Measurements from ENCODE around the gene MSI2. TPM values are rescaled to one million over a fixed set of nuclear protein-coding genes. Genes with fewer than 3 reads are reported as not detected.
"Not testable (repeated sequence)": the region's sequence is repeated elsewhere in the genome, so short reads cannot be mapped to it uniquely, and the experiment has no call there.

The MSI2 gene
- total RNA-seq, 2 donors from 2014 or later, result 88.3 to 114 TPM

DNA sequence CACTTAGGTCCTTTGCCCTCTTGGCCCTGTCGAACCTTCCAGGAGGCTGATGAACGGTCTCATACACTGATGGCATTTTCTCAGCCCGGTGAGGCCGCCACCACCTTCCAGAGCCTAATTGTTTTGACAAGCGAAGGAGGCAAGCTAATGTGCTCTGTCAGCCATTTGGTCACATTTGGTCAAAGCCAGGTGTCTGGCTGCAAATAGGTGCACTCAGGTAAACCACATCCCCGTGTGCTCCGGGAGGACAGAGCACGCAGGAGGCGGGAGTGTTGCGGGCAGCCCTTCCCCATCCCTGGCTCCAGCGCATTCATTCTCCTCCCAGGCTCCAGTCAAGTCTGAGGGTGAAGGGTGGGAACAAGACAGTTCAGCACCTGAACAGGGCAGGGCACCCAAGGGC lies 240.1 kb downstream of the MSI2 start:
- TF ChIP-seq, protein P1, sequence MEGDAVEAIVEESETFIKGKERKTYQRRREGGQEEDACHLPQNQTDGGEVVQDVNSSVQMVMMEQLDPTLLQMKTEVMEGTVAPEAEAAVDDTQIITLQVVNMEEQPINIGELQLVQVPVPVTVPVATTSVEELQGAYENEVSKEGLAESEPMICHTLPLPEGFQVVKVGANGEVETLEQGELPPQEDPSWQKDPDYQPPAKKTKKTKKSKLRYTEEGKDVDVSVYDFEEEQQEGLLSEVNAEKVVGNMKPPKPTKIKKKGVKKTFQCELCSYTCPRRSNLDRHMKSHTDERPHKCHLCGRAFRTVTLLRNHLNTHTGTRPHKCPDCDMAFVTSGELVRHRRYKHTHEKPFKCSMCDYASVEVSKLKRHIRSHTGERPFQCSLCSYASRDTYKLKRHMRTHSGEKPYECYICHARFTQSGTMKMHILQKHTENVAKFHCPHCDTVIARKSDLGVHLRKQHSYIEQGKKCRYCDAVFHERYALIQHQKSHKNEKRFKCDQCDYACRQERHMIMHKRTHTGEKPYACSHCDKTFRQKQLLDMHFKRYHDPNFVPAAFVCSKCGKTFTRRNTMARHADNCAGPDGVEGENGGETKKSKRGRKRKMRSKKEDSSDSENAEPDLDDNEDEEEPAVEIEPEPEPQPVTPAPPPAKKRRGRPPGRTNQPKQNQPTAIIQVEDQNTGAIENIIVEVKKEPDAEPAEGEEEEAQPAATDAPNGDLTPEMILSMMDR (conservative IDR thresholded peaks at IDR 0.05), result no peak
- no peaks in the 10 kb centered on the region for H3K9me3 Mint-ChIP-seq

DNA sequence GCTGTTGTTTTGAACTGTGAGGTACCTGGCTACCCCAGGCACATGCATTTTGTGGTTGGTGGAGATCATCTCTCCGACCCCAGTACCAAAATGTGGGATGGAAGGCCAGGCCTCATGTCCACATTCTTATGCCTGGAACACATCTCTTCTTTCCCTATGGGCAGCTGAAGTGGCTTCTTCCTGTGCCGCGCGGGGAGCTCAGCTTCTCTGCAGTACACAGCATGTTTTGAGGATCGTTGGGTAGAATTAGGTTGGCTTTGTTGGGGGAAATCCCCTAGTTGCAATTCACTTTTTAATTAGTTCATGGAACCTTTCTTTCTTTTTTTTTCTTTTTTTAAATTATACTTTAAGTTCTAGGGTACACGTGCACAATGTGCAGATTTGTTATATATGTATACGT lies 242.1 kb downstream of the MSI2 start:
- Histone ChIP-seq H3K36me3 (ENCODE audit: control insufficient read depth, insufficient read depth, low read length) (no peaks in the 10 kb centered on the region), H3K9me3 (ENCODE audit: control insufficient read depth, low read length) (no peaks in the 10 kb centered on the region), H3K4me3 (ENCODE audit: low read length) (no peak overlapping the region), H3K27me3 (ENCODE audit: control insufficient read depth, insufficient read depth, low read length, poor library complexity, severe bottlenecking) (no peaks in the 10 kb centered on the region), H3K4me1 (ENCODE audit: control insufficient read depth, insufficient read depth, low read length) (peaks cover 17% of the 10 kb centered on the region), H3K27ac (ENCODE audit: low read depth, low read length) (no peak overlapping the region), H3K9ac (ENCODE audit: extremely low read depth, low read length, poor library complexity, severe bottlenecking) (no peak overlapping the region)
- Mint-ChIP-seq H3K36me3 (ENCODE audit: low read depth) (peaks cover 2% of the 10 kb centered on the region), H3K4me3 (no peak overlapping the region), H3K27ac (no peak overlapping the region), H3K27me3 (ENCODE audit: insufficient read depth) (no peaks in the 10 kb centered on the region), H3K4me1 (peaks cover 25% of the 10 kb centered on the region), H3K9me3 (no peaks in the 10 kb centered on the region)
- no peak for DNase-seq
- TF ChIP-seq, protein P1 (conservative IDR thresholded peaks at IDR 0.05), result no peak
- WGBS, 2 experiments (ENCODE audit: insufficient coverage in 1 of 2, insufficient read length in 1 of 2), result 98 to 100% methylated on average over 1 to 6 of the region's 7 CpGs

More for the DNA sequence above, 240.1 kb downstream of the MSI2 start:
- Histone ChIP-seq H3K36me3 (ENCODE audit: control insufficient read depth, insufficient read depth, low read length) (no peaks in the 10 kb centered on the region), H3K27me3 (ENCODE audit: control insufficient read depth, insufficient read depth, low read length, poor library complexity, severe bottlenecking) (no peaks in the 10 kb centered on the region), H3K4me1 (ENCODE audit: control insufficient read depth, insufficient read depth, low read length) (peaks cover 3% of the 10 kb centered on the region), H3K9ac (ENCODE audit: extremely low read depth, low read length, poor library complexity, severe bottlenecking) (no peak overlapping the region), H3K9me3 (ENCODE audit: control insufficient read depth, low read length) (no peaks in the 10 kb centered on the region), H3K4me3 (ENCODE audit: low read length) (no peak overlapping the region), H3K27ac (ENCODE audit: low read depth, low read length) (no peak overlapping the region)
- H3K4me3 Mint-ChIP-seq, result no peak overlapping the region
- WGBS, 2 experiments (ENCODE audit: insufficient coverage in 1 of 2, insufficient read length in 1 of 2), result 94 to 100% methylated on average over 6 to 11 of the region's 11 CpGs
- DNase-seq, result no peak
- peaks cover 2% of the 10 kb centered on the region for H3K36me3 Mint-ChIP-seq (ENCODE audit: low read depth)
- no peaks in the 10 kb centered on the region for H3K27me3 Mint-ChIP-seq (ENCODE audit: insufficient read depth)
- no peak overlapping the region for H3K27ac Mint-ChIP-seq
- H3K4me1 Mint-ChIP-seq, result peaks cover 13% of the 10 kb centered on the region

DNA sequence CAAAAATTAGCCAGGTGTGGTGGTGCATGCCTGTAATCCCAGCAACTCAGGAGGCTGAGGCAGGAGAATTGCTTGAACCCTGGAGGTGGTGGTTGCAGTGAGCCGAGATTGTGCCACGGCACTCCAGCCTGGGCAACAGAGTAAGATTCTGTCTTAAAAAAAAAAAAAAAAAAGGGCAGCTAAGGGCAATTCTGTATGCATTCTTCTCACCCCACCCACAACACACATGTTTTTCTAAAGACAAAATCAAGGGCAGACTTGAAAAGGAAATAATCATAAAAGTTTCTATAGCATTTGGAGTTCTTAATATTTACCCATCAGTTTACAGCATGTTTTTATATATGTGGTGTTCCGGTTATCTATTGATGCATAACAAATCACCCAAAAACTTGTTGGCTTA lies 242.9 kb downstream of the MSI2 start:
- 100% methylated on average over 1 to 3 of the region's 3 CpGs for WGBS, 2 experiments (ENCODE audit: insufficient coverage in 1 of 2, insufficient read length in 1 of 2)
- H3K27me3 Mint-ChIP-seq (ENCODE audit: insufficient read depth); DNase-seq; H3K4me3 ChIP-seq (ENCODE audit: low read length); H3K9me3 ChIP-seq (ENCODE audit: control insufficient read depth, low read length); H3K36me3 ChIP-seq (ENCODE audit: control insufficient read depth, insufficient read depth, low read length); H3K4me3 Mint-ChIP-seq; H3K27me3 ChIP-seq (ENCODE audit: control insufficient read depth, insufficient read depth, low read length, poor library complexity, severe bottlenecking); H3K9me3 Mint-ChIP-seq; H3K27ac ChIP-seq (ENCODE audit: low read depth, low read length); H3K27ac Mint-ChIP-seq; H3K9ac ChIP-seq (ENCODE audit: extremely low read depth, low read length, poor library complexity, severe bottlenecking); H3K36me3 Mint-ChIP-seq (ENCODE audit: low read depth): not testable (repeated sequence)
- peaks cover 26% of the 10 kb centered on the region for H3K4me1 Mint-ChIP-seq
- H3K4me1 ChIP-seq (ENCODE audit: control insufficient read depth, insufficient read depth, low read length), result peaks cover 17% of the 10 kb centered on the region

DNA sequence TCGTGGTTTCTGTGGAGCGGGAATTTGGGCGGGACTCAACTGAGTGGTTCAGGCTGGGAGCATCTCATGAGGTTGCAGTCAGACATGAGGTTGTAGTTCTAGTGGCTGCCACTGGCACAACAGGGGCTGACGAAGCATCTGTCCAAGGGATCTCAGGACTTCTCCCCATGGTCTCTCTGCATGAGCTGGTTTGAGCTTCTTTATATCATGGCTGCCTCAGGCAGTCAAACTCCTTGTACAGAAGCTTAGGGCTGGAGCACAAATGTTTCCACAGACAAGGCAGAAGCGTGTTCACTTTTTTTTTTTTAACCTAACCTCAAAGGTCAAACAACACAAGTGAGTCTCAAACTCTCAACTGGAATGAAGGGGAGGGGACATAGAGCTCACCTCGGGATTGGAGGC lies 243.3 kb downstream of the MSI2 start:
- WGBS, 2 experiments (ENCODE audit: insufficient coverage in 1 of 2, insufficient read length in 1 of 2), result 95 to 98% methylated on average over 5 to 6 of the region's 6 CpGs
- Histone ChIP-seq H3K4me3 (ENCODE audit: low read length) (no peak overlapping the region), H3K36me3 (ENCODE audit: control insufficient read depth, insufficient read depth, low read length) (no peaks in the 10 kb centered on the region), H3K27me3 (ENCODE audit: control insufficient read depth, insufficient read depth, low read length, poor library complexity, severe bottlenecking) (no peaks in the 10 kb centered on the region), H3K4me1 (ENCODE audit: control insufficient read depth, insufficient read depth, low read length) (peaks cover 17% of the 10 kb centered on the region), H3K9ac (ENCODE audit: extremely low read depth, low read length, poor library complexity, severe bottlenecking) (no peak overlapping the region), H3K9me3 (ENCODE audit: control insufficient read depth, low read length) (no peaks in the 10 kb centered on the region), H3K27ac (ENCODE audit: low read depth, low read length) (no peak overlapping the region)
- Mint-ChIP-seq H3K27ac (no peak overlapping the region), H3K36me3 (ENCODE audit: low read depth) (peaks cover 2% of the 10 kb centered on the region), H3K9me3 (no peaks in the 10 kb centered on the region), H3K4me1 (peaks cover 26% of the 10 kb centered on the region), H3K4me3 (no peak overlapping the region), H3K27me3 (ENCODE audit: insufficient read depth) (no peaks in the 10 kb centered on the region)
- TF ChIP-seq, protein P1 (conservative IDR thresholded peaks at IDR 0.05), result peak; percentile 43
- DNase-seq, result no peak

All from endodermal cell (in vitro differentiated cells).